SKM-1 (cell line): ENCODE results near the gene ASGR1.
"Not testable (repeated sequence)": the region's sequence is repeated elsewhere in the genome, so short reads cannot be mapped to it uniquely, and the experiment has no call there.

ENCODE experiments used
- DNase-seq: peaks from one replicate; lab custom pipeline; 2025; ENCODE audit not compliant: unreplicated experiment; lab: John Stamatoyannopoulos, UW

Gene ASGR1

GRCh38 chr17:7191069-7191468, 11.9 kb upstream of the ASGR1 start:
- DNase-seq: no peak

DNA sequence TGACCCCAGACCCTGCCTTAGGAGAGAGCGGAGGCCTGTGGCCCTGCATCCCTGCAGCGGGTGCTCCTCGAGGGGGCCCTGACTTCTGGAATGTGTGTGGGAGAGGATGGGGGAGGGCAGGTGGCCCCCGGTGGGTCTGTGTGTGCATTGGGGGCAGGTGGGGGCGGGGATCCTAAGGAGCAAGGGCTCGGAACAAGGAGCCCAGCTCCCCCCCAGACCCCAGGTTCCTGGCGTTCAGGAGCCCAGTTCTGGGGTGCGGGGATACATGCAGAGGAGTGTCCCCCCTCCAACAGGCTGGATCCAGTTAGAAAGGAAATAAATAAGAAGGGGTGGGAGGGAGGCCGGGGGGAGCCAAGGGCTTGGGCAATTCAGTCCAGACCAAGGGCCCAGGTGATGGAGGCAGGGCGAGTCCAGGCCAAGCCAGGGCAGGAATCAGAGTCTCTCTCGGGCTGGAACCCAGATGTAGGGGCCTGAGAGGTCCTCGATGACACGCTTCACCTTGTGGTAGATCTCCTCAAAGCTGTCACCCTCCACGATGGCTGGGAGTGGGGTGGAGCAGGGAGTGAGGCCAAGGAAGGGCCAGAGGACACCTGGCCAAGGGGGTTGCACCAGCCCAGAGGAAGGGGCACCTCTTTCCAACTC, 11.2 kb upstream of the ASGR1 start:
- no peak for DNase-seq

GRCh38 chr17:7186241-7186640, 7.1 kb upstream of the ASGR1 start:
- no peak for DNase-seq

DNA sequence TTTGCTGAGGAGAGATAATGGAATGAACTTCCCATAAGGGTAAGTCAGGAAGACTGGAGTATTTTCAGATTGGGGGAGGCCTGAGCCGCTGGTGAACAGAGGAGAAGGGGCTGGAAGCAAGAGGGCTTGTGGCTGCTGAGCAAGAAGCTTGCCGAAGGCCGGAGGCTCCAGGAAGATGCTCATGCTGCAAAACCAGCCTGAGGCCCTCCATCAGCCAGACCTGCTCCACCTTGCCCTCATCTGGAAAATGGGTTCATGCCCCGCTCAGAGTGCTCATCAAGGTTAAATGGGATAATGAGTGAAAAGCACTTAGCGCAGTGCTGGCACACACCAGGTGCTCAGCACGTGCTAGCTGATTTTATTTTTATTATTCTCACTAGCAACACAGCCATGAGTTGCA, 5.5 kb upstream of the ASGR1 start:
- DNase-seq: no peak

DNA sequence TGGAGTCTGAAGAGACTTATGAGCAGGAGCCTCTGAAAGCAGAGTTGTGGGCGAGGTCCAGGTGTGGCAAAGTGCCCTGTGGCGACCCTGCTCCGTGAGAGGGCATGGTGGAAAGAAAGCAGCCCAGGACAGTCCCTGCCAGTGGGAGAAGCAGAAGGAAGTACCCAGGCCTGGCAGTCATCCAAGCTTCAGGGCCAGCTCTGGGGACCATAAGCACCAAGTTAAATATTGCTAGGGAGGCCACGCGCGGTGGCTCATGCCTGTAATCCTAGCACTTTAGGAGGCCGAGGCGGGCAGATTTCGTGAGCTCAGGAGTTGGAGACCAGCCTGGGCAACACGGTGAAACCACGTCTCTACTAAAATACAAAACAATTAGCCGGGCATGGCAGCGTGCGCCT, 4.9 kb upstream of the ASGR1 start:
- no peak for DNase-seq

- DNase-seq: no peak
These were observed 4.4 kb upstream of the ASGR1 start for GRCh38 chr17:7183433-7184090.

- not testable (repeated sequence) for DNase-seq
These were observed 2.9 kb upstream of the ASGR1 start for GRCh38 chr17:7182101-7182500.

- no peak for DNase-seq
These were observed 225 bp downstream of the ASGR1 start for GRCh38 chr17:7178973-7179316.

- DNase-seq: no peak
These were observed 1.2 kb downstream of the ASGR1 start for GRCh38 chr17:7177954-7178477.

DNA sequence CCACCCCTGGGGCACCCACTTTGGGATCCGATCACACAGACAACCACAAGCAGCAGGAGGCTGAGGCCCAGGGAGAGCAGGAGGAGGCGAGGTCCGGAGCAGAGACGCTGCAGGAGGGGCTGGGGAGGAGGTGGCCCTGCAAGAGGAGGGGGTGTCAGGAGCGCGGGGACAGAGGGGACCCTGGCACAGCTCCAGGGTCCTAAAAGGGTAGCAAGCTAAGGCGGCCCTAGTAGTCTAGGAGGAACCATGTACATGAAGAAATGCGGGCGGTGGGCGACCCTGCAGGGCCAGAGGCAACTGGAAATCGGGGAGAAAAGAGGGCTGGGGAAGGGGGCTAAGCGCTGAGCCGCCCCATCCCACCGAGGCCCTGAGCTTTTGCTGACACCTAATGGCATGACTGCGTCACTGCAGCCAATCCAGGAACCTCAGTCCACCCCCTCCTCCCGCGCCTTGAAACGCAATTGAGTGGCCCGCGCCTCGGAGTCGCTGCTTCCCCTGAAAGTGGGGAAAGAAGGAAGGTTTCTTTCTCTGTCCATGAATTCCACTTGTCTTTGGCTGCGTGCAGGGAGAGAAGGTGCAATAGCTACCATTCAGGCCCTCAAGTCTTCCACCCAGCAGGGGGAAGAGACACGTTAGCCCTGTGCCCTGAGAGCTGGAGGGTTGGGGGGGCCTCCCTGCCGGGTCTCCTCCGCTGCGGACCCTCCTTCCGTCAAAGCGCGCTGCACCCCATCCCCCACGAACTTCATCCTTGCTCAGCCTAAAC, 1.8 kb downstream of the ASGR1 start:
- no peak for DNase-seq

GRCh38 chr17:7176841-7177190, 2.4 kb downstream of the ASGR1 start:
- no peak for DNase-seq

- no peak for DNase-seq
These were observed 2.9 kb downstream of the ASGR1 start for GRCh38 chr17:7176107-7176840.

DNA sequence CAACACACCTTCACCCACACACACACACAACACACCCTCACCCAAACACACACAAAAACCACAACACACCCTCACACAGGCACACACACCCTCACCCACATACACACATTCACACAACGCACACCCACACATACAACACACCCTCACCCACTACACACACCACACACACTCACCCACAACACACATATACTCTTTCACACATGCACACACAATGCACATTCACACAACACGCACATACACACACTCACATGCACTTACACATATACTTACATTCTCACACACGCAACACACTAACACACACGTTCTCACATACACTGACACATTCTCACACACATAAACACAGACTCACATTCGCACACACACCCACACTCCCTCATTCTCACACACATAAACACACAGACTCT, 3.8 kb downstream of the ASGR1 start:
- no peak for DNase-seq

DNA sequence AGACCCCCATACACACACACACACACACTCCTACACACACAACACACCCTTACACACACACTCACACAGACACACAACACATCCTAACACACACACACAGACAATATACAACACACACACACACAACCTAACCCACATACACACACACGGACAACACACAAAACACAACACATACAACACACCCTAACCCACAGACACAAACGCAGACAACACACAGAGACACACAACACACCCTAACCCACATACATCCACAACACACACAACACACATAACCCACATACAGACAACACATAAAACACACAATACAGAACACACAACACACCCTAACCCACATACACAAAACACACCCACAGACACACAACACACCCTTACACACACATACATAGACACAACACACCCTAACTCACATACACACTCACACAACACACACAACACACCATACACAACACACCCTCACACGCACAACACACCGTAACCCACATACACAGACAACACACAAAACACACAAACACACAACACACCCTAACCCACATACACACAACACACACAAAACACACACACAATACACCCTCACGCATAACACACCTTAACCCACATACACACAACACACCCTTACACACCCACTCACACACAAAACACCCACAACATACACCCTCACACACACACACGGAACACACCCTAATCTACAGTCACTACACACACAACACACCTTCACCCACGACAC, 4.4 kb downstream of the ASGR1 start:
- no peak for DNase-seq

DNA sequence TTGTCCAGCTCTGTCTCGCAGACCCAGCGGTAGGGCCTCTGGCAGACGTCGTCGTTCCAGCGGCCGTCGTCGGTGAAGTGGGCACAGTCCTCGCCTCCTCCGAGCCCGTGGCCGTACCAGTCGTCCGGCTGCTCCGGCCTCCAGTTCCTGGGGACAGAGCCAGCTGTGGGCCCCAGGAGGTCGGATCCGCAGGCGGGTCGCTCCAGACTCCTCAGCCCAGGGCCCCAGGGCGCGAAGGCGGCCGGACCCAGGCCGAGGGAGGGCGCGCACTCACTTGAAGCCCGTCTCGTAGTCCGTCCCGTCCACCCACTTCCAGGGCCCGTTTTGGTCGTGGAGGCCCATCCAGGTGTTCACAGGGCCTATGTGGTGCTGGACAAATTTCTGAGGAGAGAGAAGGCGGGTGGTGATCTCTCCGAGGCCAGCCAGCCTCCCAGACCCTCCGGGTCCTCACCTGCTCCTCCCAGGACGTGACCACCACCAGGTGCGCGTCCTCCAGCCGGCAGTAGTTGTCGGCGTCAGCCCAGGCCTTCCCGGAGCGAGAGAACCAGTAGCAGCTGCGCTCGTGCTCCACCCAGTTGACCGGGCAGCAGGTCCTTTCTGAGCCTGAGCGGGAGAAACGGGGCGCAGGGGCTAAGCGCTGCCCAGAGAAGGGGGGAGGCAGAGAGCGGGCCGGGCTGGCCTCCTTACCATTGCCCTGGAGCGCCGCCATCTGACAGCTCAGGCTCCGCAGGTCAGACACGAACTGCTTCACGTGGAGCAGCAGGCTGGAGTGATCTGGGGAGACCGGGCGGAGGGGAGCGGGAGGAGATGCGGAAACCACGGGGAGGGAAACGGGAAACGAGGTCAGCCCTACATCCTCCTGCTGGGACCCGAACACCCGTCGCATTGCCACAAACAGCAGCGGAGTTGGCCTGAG, 5.2 kb downstream of the ASGR1 start:
- DNase-seq: no peak

DNA sequence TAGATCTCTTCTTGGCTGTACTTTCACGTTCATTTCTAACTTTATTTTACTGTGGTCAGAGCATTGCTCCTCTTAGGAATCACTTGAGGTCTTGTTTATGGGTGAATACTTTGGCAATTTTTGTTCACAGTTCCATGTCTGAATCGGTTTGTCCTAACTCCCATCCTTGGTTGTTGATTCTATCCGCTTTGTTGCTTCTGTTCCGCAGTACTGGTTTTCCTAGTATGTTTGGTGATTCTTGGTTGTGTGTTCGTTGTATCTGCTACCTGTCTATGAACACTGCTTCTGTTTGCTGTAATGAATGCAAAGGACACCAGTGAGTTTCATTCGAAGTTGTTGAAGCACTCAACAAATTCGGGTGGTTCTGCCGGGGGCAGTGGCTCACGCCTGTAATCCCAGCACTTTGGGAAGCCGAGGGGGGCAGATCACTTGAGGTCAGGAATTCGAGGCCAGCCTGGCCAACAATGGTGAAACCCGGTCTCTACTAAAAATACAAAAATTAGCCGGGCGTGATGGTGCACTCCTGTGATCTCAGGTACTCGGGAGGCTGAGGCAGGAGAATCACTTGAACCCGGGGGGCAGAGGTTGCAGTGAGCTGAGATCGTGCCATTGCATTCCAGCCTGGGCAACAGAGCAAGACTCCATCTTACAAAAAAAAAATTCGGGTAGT, 6.5 kb downstream of the ASGR1 start:
- DNase-seq: not testable (repeated sequence)

DNA sequence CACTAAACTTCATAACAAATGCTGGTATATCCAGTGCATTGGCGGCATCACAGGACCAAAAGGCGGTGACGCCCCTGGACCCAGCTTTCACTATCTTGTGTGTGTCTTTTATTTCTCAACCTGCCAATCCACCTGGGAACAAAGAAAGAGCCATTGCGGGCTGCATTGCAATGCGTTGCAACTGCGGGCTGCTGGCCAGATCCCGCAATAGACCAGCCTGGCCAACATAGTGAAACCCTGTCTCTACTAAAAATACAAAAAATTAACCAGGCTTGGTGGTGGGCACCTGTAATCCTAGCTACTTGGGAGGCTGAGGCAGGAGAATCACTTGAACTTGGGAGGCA, 9.6 kb downstream of the ASGR1 start:
- DNase-seq: not testable (repeated sequence)

DNA sequence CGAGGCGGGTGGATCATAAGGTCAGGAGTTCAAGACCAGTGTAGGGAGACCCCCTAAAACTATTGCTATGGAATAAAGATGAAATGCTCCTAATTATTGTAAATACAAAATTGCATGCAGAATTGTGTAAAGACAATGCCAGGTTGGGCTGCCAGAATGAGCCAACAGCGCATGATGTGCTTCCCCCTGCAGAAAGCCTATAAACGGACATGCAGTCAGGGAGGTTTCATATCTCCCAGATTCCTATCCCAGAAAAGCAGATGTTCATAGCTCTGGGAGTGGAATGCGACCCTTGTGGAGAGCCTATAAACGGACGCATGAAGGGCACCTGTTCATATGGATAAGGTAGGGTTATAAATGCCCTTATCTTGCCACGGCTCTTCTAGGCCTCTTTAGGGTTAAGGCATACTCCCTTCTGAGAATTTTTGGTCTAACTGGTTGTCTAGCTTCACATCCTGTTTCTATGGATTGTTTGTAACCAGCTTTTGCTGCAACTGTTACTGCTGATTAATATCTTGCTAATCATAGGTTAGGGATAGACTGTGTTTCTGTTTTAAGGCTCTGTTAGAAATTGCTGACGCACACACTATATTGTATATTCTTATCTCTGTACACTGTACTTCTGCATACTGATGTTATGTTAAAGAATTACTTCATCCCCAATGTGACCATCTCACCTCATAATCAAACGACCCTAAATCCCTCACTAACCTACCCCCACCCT, 10.2 kb downstream of the ASGR1 start:
- not testable (repeated sequence) for DNase-seq

GRCh38 chr17:7167832-7168231, 11.3 kb downstream of the ASGR1 start:
- peak; percentile 9 for DNase-seq
